Measurements from ENCODE around the gene STXBP6. TPM values are rescaled to one million over a fixed set of nuclear protein-coding genes. Genes with fewer than 3 reads are reported as not detected.

STXBP6 gene
- total and polyA plus RNA-seq, 2 donors (not counting 3 experiments of a cell fraction or from before 2014, with no cell fraction given) = 0.06 TPM; not detected in 1

DNA sequence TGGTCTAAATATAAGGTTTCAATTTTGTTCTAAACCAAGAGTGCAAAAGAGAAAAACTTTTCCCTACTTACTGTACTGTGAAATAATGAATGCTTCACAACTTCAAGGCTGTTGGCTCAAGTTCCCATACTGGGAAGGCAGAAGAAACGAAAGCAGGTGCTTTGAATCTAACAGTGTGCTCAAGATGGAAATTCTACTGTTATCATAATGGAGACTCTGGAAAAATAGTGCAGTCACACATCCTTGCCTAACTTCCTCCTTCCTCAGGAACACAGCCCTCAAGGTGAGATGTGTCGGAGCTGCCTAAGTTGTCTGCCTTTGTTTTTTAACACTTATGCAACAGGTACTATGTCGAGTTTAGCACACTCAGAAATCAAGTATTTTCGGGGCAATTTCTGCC is 131.1 kb downstream of the STXBP6 start:
- intact Hi-C loops (cut with micrococcal nuclease) (no loop called here), dilution Hi-C loops (cut with MboI; ENCODE audit: extremely low pct_ligation_motif_present, low sequenced_read_pairs) (no loop called here)
- H3K4me2 ChIP-seq (ENCODE audit: insufficient read depth, low read length) = no peak overlapping the region
- no peaks in the 10 kb centered on the region for H3K36me3 ChIP-seq (ENCODE audit: control insufficient read depth in 2 of 2, extremely low read depth in 1 of 2, insufficient read depth in 2 of 2, low read length in 2 of 2)
- ChIA-PET CTCF (no interaction called here), POLR2A (no interaction called here)
- no peaks in the 10 kb centered on the region for H3K79me2 ChIP-seq (ENCODE audit: control insufficient read depth, insufficient read depth, low read length)
- no peaks in the 10 kb centered on the region for H3K4me1 ChIP-seq (ENCODE audit: control insufficient read depth, extremely low read depth, insufficient read depth, low read length)
- no peaks in the 10 kb centered on the region for H3K9me1 ChIP-seq (replicated peaks; ENCODE audit: control insufficient read depth, extremely low read depth, insufficient read depth, low read length)
- no peaks in the 10 kb centered on the region for H3K9me3 ChIP-seq (replicated peaks; ENCODE audit: control insufficient read depth, insufficient read depth, low read length)
- H2AFZ ChIP-seq (ENCODE audit: low read depth, low read length) = no peak overlapping the region
- no peak overlapping the region for H3K27ac ChIP-seq (ENCODE audit: insufficient read depth, low read depth, low read length)
- no peak overlapping the region for H3K4me3 ChIP-seq (replicated peaks in 1 of 3; ENCODE audit: insufficient read depth in 1 of 3, low read depth in 1 of 3, low read length in 3 of 3)
- H4K20me1 ChIP-seq (replicated peaks; ENCODE audit: control insufficient read depth, extremely low read depth, insufficient read depth, low read length) = no peaks in the 10 kb centered on the region
- H3K9ac ChIP-seq (replicated peaks; ENCODE audit: extremely low read depth, insufficient read depth, low read length) = no peak overlapping the region
- no peak for DNase-seq (ENCODE audit: low read depth, low spot score)
- FAIRE-seq = no peak
- TF ChIP-seq GATA2 (IDR thresholded peaks at IDR 0.05; ENCODE audit: insufficient read depth, insufficient read length, low read depth, low read length) (no peak), POLR2A (IDR thresholded peaks at IDR 0.05; ENCODE audit: low read depth, low read length) (no peak), JUN (IDR thresholded peaks at IDR 0.05; ENCODE audit: borderline replicate concordance, insufficient read depth, insufficient read length, low read depth) (no peak), MYC (IDR thresholded peaks at IDR 0.05; ENCODE audit: low read depth, low read length) (no peak), FOS (IDR thresholded peaks at IDR 0.05; ENCODE audit: borderline replicate concordance, insufficient read depth, low read length) (no peak), EZH2 (IDR thresholded peaks at IDR 0.05; ENCODE audit: borderline replicate concordance, low read depth, low read length, severe bottlenecking) (no peak), POLR2AphosphoS5 (IDR thresholded peaks at IDR 0.05; ENCODE audit: insufficient read depth, low read depth, low read length) (no peak)
- TF ChIP-seq, protein P1, sequence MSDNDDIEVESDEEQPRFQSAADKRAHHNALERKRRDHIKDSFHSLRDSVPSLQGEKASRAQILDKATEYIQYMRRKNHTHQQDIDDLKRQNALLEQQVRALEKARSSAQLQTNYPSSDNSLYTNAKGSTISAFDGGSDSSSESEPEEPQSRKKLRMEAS (IDR thresholded peaks at IDR 0.05; ENCODE audit: insufficient read depth, insufficient read length) = no peak
- TF ChIP-seq, protein P2, sequence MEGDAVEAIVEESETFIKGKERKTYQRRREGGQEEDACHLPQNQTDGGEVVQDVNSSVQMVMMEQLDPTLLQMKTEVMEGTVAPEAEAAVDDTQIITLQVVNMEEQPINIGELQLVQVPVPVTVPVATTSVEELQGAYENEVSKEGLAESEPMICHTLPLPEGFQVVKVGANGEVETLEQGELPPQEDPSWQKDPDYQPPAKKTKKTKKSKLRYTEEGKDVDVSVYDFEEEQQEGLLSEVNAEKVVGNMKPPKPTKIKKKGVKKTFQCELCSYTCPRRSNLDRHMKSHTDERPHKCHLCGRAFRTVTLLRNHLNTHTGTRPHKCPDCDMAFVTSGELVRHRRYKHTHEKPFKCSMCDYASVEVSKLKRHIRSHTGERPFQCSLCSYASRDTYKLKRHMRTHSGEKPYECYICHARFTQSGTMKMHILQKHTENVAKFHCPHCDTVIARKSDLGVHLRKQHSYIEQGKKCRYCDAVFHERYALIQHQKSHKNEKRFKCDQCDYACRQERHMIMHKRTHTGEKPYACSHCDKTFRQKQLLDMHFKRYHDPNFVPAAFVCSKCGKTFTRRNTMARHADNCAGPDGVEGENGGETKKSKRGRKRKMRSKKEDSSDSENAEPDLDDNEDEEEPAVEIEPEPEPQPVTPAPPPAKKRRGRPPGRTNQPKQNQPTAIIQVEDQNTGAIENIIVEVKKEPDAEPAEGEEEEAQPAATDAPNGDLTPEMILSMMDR (IDR thresholded peaks at IDR 0.05; ENCODE audit: extremely low read depth in 1 of 2, insufficient read depth in 1 of 2, low read depth in 1 of 2, low read length in 2 of 2) = no peak
- peaks cover 2 to 3% of the 10 kb centered on the region in 2 experiments for H3K27me3 ChIP-seq (ENCODE audit: control insufficient read depth in 2 of 2, insufficient read depth in 2 of 2, low read length in 2 of 2)
- BruUV-seq (replicated peaks) = no TSS peak

All from endothelial cell of umbilical vein (primary cell).